Measurements from ENCODE around the gene FNDC3B. TPM values are rescaled to one million over a fixed set of nuclear protein-coding genes. Genes with fewer than 3 reads are reported as not detected.
A peak's percentile ranks its signal among the peaks of the same experiment; 100 is the strongest.

FNDC3B gene
- total RNA-seq, 1 experiment from 2014 or later = 48.6 TPM

GRCh38 chr3:172314591-172315160 lies 275.3 kb downstream of the FNDC3B start:
- DNase-seq = no peak
- no peaks in the 10 kb centered on the region for H3F3A ChIP-seq (ENCODE audit: low read length, unreplicated experiment)
- peaks cover 24% of the 10 kb centered on the region for H3K36me3 ChIP-seq (ENCODE audit: low read depth, low read length)
- no peak overlapping the region for H3K4me3 ChIP-seq (ENCODE audit: low read length)
- 0 out of 2 replicates have a peak, but pooled peaks cover 4% of the 10 kb centered on the region for H3K79me2 ChIP-seq (ENCODE audit: low read length)
- no peak overlapping the region for H3K4me2 ChIP-seq (ENCODE audit: low read length)
- peaks cover 36% of the 10 kb centered on the region for H3K4me1 ChIP-seq (ENCODE audit: insufficient read depth, low read length)
- no peaks in the 10 kb centered on the region for H3K27me3 ChIP-seq (ENCODE audit: low read length)
- H3K27ac ChIP-seq (ENCODE audit: low read length) = peak overlapping the region; percentile 29; the same call in 1 of the 2 replicates
- no peaks in the 10 kb centered on the region for H3K9me3 ChIP-seq (ENCODE audit: low read length)
- no TSS peak for BruUV-seq (replicated peaks)
- H3K9me2 ChIP-seq (replicated peaks; ENCODE audit: low read length) = no peaks in the 10 kb centered on the region
- ChIA-PET CTCF (no interaction called here), POLR2A (ENCODE audit: unreplicated experiment) (no interaction called here)
- H3K9ac ChIP-seq (ENCODE audit: low read length) = no peak overlapping the region
- ATAC-seq = no peak
- TF ChIP-seq CTCF (conservative IDR thresholded peaks at IDR 0.05; ENCODE audit: low read depth, low read length) (no peak), EZH2phosphoT487 (IDR thresholded peaks at IDR 0.05; ENCODE audit: borderline replicate concordance, low read length) (no peak), EZH2 (IDR thresholded peaks at IDR 0.05; ENCODE audit: low read length, unreplicated experiment) (no peak)
- intact Hi-C loops (cut with micrococcal nuclease) = loop anchor here (5.0 kb wide), 1 partner anchor 182 kb away; no protein-coding TSS in a partner anchor
- H4K20me1 ChIP-seq (ENCODE audit: low read length) = no peaks in the 10 kb centered on the region
- H2AFZ ChIP-seq (ENCODE audit: low read length) = no peak overlapping the region

GRCh38 chr3:172315401-172316091 lies 276.2 kb downstream of the FNDC3B start:
- Histone ChIP-seq H2AFZ (ENCODE audit: low read length) (no peak overlapping the region), H3F3A (ENCODE audit: low read length, unreplicated experiment) (no peaks in the 10 kb centered on the region), H3K9me2 (replicated peaks; ENCODE audit: low read length) (no peaks in the 10 kb centered on the region), H4K20me1 (ENCODE audit: low read length) (no peaks in the 10 kb centered on the region), H3K36me3 (ENCODE audit: low read depth, low read length) (peaks cover 25% of the 10 kb centered on the region), H3K79me2 (ENCODE audit: low read length) (0 out of 2 replicates have a peak, but pooled peaks cover 4% of the 10 kb centered on the region), H3K4me1 (ENCODE audit: insufficient read depth, low read length) (peaks cover 36% of the 10 kb centered on the region), H3K9me3 (ENCODE audit: low read length) (no peaks in the 10 kb centered on the region), H3K27me3 (ENCODE audit: low read length) (no peaks in the 10 kb centered on the region), H3K27ac (ENCODE audit: low read length) (peak overlapping the region; percentile 29), H3K9ac (ENCODE audit: low read length) (no peak overlapping the region), H3K4me2 (ENCODE audit: low read length) (peak overlapping the region; percentile 6), H3K4me3 (ENCODE audit: low read length) (no peak overlapping the region)
- ChIA-PET CTCF (no interaction called here), POLR2A (ENCODE audit: unreplicated experiment) (interaction anchor here (0.5 to 0.7 kb wide), 2 partner anchors 7 to 15 kb away, joined by 3 to 5 read pairs; no protein-coding TSS in a partner anchor)
- intact Hi-C loops (cut with micrococcal nuclease) = loop anchor here (5.0 kb wide), 1 partner anchor 183 kb away; no protein-coding TSS in a partner anchor
- DNase-seq = peak; percentile 71
- TF ChIP-seq EZH2 (IDR thresholded peaks at IDR 0.05; ENCODE audit: low read length, unreplicated experiment) (no peak), EZH2phosphoT487 (IDR thresholded peaks at IDR 0.05; ENCODE audit: borderline replicate concordance, low read length) (no peak), CTCF (conservative IDR thresholded peaks at IDR 0.05; ENCODE audit: low read depth, low read length) (no peak)
- peak; percentile 39 for ATAC-seq
- BruUV-seq (replicated peaks) = no TSS peak

GRCh38 chr3:172316758-172317157 lies 277.4 kb downstream of the FNDC3B start:
- POLR2A ChIA-PET (ENCODE audit: unreplicated experiment) = no interaction called here
- Histone ChIP-seq H3K9me3 (ENCODE audit: low read length) (no peaks in the 10 kb centered on the region), H3K27ac (ENCODE audit: low read length) (no peak overlapping the region)

More at GRCh38 chr3:172316758-172317157, 277.4 kb downstream of the FNDC3B start:
- no peak overlapping the region for H3K4me2 ChIP-seq (ENCODE audit: low read length)
- H3K9me2 ChIP-seq (replicated peaks; ENCODE audit: low read length) = no peaks in the 10 kb centered on the region
- no peak for DNase-seq
- H3F3A ChIP-seq (ENCODE audit: low read length, unreplicated experiment) = no peaks in the 10 kb centered on the region
- intact Hi-C loops (cut with micrococcal nuclease) = loop anchor here (5.0 kb wide), 1 partner anchor 184 kb away; no protein-coding TSS in a partner anchor
- no peaks in the 10 kb centered on the region for H3K27me3 ChIP-seq (ENCODE audit: low read length)
- TF ChIP-seq EZH2 (IDR thresholded peaks at IDR 0.05; ENCODE audit: low read length, unreplicated experiment) (no peak), CTCF (conservative IDR thresholded peaks at IDR 0.05; ENCODE audit: low read depth, low read length) (no peak), EZH2phosphoT487 (IDR thresholded peaks at IDR 0.05; ENCODE audit: borderline replicate concordance, low read length) (no peak)
- no TSS peak for BruUV-seq (replicated peaks)
- no peak overlapping the region for H2AFZ ChIP-seq (ENCODE audit: low read length)
- 0 out of 2 replicates have a peak, but pooled peaks cover 4% of the 10 kb centered on the region for H3K79me2 ChIP-seq (ENCODE audit: low read length)
- ATAC-seq = no peak
- no peak overlapping the region for H3K9ac ChIP-seq (ENCODE audit: low read length)
- CTCF ChIA-PET = no interaction called here
- H3K4me1 ChIP-seq (ENCODE audit: insufficient read depth, low read length) = peaks cover 36% of the 10 kb centered on the region
- H3K4me3 ChIP-seq (ENCODE audit: low read length) = no peak overlapping the region
- H3K36me3 ChIP-seq (ENCODE audit: low read depth, low read length) = peaks cover 20% of the 10 kb centered on the region; the same call in 1 of the 2 replicates
- H4K20me1 ChIP-seq (ENCODE audit: low read length) = no peaks in the 10 kb centered on the region
